Umbilical cord (tissue), 2 donors: Measurements from ENCODE around the gene AFMID. TPM values are rescaled to one million over a fixed set of nuclear protein-coding genes. Genes with fewer than 3 reads are reported as not detected.
"Not testable (repeated sequence)": the region's sequence is repeated elsewhere in the genome, so short reads cannot be mapped to it uniquely, and the experiment has no call there.

Experiments used
- DNase-seq: peaks from one replicate; pipeline ENCODE4 v3.0.0-alpha.2; 2015; ENCODE audit warnings: low spot score
- total RNA-seq: library from RNA; depleted of rRNA; stranded (reverse); fragments of >200 nt; gene quantifications from one replicate; pipeline ENCODE4 v1.2.3, GENCODE V29; 2014; ENCODE audit warnings: low replicate concordance; ENCODE audit not compliant: insufficient read depth

AFMID gene
- total RNA-seq, 1 donor from 2014 or later: 5.3 TPM

GRCh38 chr17:78223061-78223460 is 35.9 kb downstream of the AFMID start:
- no peak for DNase-seq

GRCh38 chr17:78223765-78224164 is 36.6 kb downstream of the AFMID start:
- no peak for DNase-seq

GRCh38 chr17:78224231-78225087 is 37.3 kb downstream of the AFMID start:
- DNase-seq: no peak

GRCh38 chr17:78225088-78225865 is 38.1 kb downstream of the AFMID start:
- no peak for DNase-seq

- DNase-seq: no peak
Observed at GRCh38 chr17:78226055-78226758, 39.0 kb downstream of the AFMID start.

- no peak for DNase-seq
Observed at GRCh38 chr17:78226759-78227454, 39.7 kb downstream of the AFMID start.

- no peak for DNase-seq
Observed at GRCh38 chr17:78227455-78227916, 40.3 kb downstream of the AFMID start.

GRCh38 chr17:78228176-78228575 is 41.0 kb downstream of the AFMID start:
- DNase-seq: no peak

GRCh38 chr17:78230252-78230962 is 43.2 kb downstream of the AFMID start:
- no peak for DNase-seq

GRCh38 chr17:78230996-78231935 is 44.1 kb downstream of the AFMID start, which contains the start of gene TMEM235:
Gene TMEM235, plus strand, starts transcription at chr17:78231631. Its CDS starts 393 bp downstream, at chr17:78232024.
- DNase-seq: no peak

- no peak for DNase-seq
Observed at GRCh38 chr17:78231991-78232858, 45.1 kb downstream of the AFMID start.

- DNase-seq: no peak
Observed at GRCh38 chr17:78232859-78233173, 45.7 kb downstream of the AFMID start.

- no peak for DNase-seq
Observed at GRCh38 chr17:78233678-78234077, 46.5 kb downstream of the AFMID start.

GRCh38 chr17:78234261-78234865 is 47.2 kb downstream of the AFMID start:
- no peak for DNase-seq

- DNase-seq: not testable (repeated sequence)
Observed at GRCh38 chr17:78235022-78235421, 47.9 kb downstream of the AFMID start.

- DNase-seq: no peak
Observed at GRCh38 chr17:78235885-78236284, 48.7 kb downstream of the AFMID start.

- no peak for DNase-seq
Observed at GRCh38 chr17:78236362-78237127, 49.4 kb downstream of the AFMID start.
